Upper lobe of right lung (tissue), 1 donor: ENCODE data around the gene ERC1. TPM values are rescaled to one million over a fixed set of nuclear protein-coding genes. Genes with fewer than 3 reads are reported as not detected.
"Not testable (repeated sequence)": the region's sequence is repeated elsewhere in the genome, so short reads cannot be mapped to it uniquely, and the experiment has no call there.

Experiments used
- ATAC-seq: fragments of 200-7000 bp; cut with Tn5 transposase; one replicate; pipeline ENCODE4 v1.9.1; 2020; ENCODE audit warnings: mild to moderate bottlenecking, moderate library complexity
- DNase-seq: peaks from one replicate; pipeline ENCODE4 v3.0.0-alpha.2; 2020
- H3K27ac ChIP-seq: fragments of 200-600 bp; one replicate; pipeline ENCODE4 v1.8.0; 2022
- H3K27me3 ChIP-seq: fragments of 200-600 bp; one replicate; pipeline ENCODE4 v1.8.0; 2022; ENCODE audit warnings: mild to moderate bottlenecking
- H3K36me3 ChIP-seq: fragments of 200-600 bp; one replicate; pipeline ENCODE4 v1.8.0; 2022
- H3K4me1 ChIP-seq: fragments of 200-600 bp; one replicate; pipeline ENCODE4 v1.8.0; 2022
- H3K4me3 ChIP-seq: fragments of 200-600 bp; one replicate; pipeline ENCODE4 v1.8.0; 2022; ENCODE audit warnings: mild to moderate bottlenecking
- H3K9me3 ChIP-seq: fragments of 200-600 bp; one replicate; pipeline ENCODE4 v1.8.0; 2022
- CTCF ChIP-seq: fragments of 200-600 bp; IDR thresholded peaks from one replicate; pipeline ENCODE4 v1.8.0; 2022; ENCODE audit warnings: antibody characterized with exemption
- intact Hi-C: fragments of 100-400 bp; cut with DNase I; formaldehyde crosslinking; loops from one replicate; pipeline ENCODE4 v1.11.0; 2022
- total RNA-seq: library from RNA; stranded (reverse); fragmentation: NEBNext Ultra II Directional; extraction: Animal tissue kit (Norgen Biotek cat#: 25700); gene quantifications from one replicate; pipeline ENCODE4 v1.2.1, GENCODE V29; 2021
- donor health status: DM: no; HTN: yes; CAD: no; lungs with severe emphysema.

ERC1 gene
- total RNA-seq, 1 donor from 2014 or later, result 54.3 TPM

- Histone ChIP-seq H3K4me3 (no peak overlapping the region), H3K27ac (no peak overlapping the region), H3K4me1 (no peaks in the 10 kb centered on the region), H3K9me3 (no peaks in the 10 kb centered on the region), H3K27me3 (no peaks in the 10 kb centered on the region), H3K36me3 (no peaks in the 10 kb centered on the region)
- intact Hi-C loops, result no loop called here
- ATAC-seq (no peak), DNase-seq (no peak)
- TF ChIP-seq CTCF, result no peak
Observed at GRCh38 chr12:1246637-1247036, 255.6 kb downstream of the ERC1 start.

GRCh38 chr12:1250641-1251040 lies 259.6 kb downstream of the ERC1 start:
- ATAC-seq, result no peak
- H3K36me3 ChIP-seq, result no peaks in the 10 kb centered on the region
- H3K27ac ChIP-seq, result no peak overlapping the region
- intact Hi-C loops, result no loop called here
- no peaks in the 10 kb centered on the region for H3K27me3 ChIP-seq
- H3K4me1 ChIP-seq, result no peaks in the 10 kb centered on the region
- H3K4me3 ChIP-seq, result no peak overlapping the region
- DNase-seq, result no peak
- no peak for TF ChIP-seq CTCF
- H3K9me3 ChIP-seq, result no peaks in the 10 kb centered on the region

- ATAC-seq, result no peak
- H3K36me3 ChIP-seq, result peaks cover 5% of the 10 kb centered on the region
- H3K4me1 ChIP-seq, result no peaks in the 10 kb centered on the region
- no peaks in the 10 kb centered on the region for H3K27me3 ChIP-seq
- no peak overlapping the region for H3K4me3 ChIP-seq
- H3K27ac ChIP-seq, result no peak overlapping the region
- intact Hi-C loops, result no loop called here
- no peak for DNase-seq
- no peak for TF ChIP-seq CTCF
- H3K9me3 ChIP-seq, result no peaks in the 10 kb centered on the region
Observed at GRCh38 chr12:1252758-1253157, 261.7 kb downstream of the ERC1 start.

GRCh38 chr12:1255125-1255524 lies 264.1 kb downstream of the ERC1 start:
- H3K27me3 ChIP-seq, DNase-seq, intact Hi-C loops, H3K36me3 ChIP-seq, H3K27ac ChIP-seq, ATAC-seq, H3K9me3 ChIP-seq, H3K4me3 ChIP-seq, H3K4me1 ChIP-seq: not testable (repeated sequence)

- intact Hi-C loops, H3K4me1 ChIP-seq, H3K36me3 ChIP-seq, H3K4me3 ChIP-seq, ATAC-seq, DNase-seq, H3K9me3 ChIP-seq, H3K27me3 ChIP-seq, H3K27ac ChIP-seq: not testable (repeated sequence)
Observed at GRCh38 chr12:1255854-1256253, 264.8 kb downstream of the ERC1 start.

- Histone ChIP-seq H3K36me3 (peaks cover 5% of the 10 kb centered on the region), H3K4me1 (peaks cover 5% of the 10 kb centered on the region), H3K9me3 (no peaks in the 10 kb centered on the region), H3K4me3 (no peak overlapping the region), H3K27me3 (no peaks in the 10 kb centered on the region), H3K27ac (no peak overlapping the region)
- ATAC-seq, result no peak
- intact Hi-C loops, result no loop called here
- no peak for DNase-seq
- no peak for TF ChIP-seq CTCF
Observed at GRCh38 chr12:1256285-1256684, 265.3 kb downstream of the ERC1 start.

GRCh38 chr12:1256991-1257390 lies 266.0 kb downstream of the ERC1 start:
- Histone ChIP-seq H3K27ac (no peak overlapping the region), H3K27me3 (no peaks in the 10 kb centered on the region), H3K4me1 (peaks cover 5% of the 10 kb centered on the region), H3K36me3 (peaks cover 5% of the 10 kb centered on the region), H3K4me3 (no peak overlapping the region), H3K9me3 (no peaks in the 10 kb centered on the region)
- intact Hi-C loops, result no loop called here
- DNase-seq (no peak), ATAC-seq (no peak)
- no peak for TF ChIP-seq CTCF
